HCT116 (cell line): Measurements from ENCODE around the gene CA10. TPM values are rescaled to one million over a fixed set of nuclear protein-coding genes. Genes with fewer than 3 reads are reported as not detected.

ENCODE experiments used
- ATAC-seq: fragments of 200-7000 bp; cut with Tn5 transposase; 2 replicates; pipeline ENCODE4 v1.9.1; 2020; ENCODE audit warnings: mild to moderate bottlenecking, moderate library complexity
- BruUV-seq: library from RNA; stranded (reverse); fragments of 400-500 nt; replicated peaks from 2 replicates; lab custom pipeline; 2021; lab: Mats Ljungman, UMichigan
- CTCF ChIA-PET: fragments of 300-600 bp; sonication (Branson Sonifier 250); formaldehyde crosslinking; loops from one replicate; lab custom pipeline; 2021; ENCODE audit warnings: antibody characterized with exemption; lab: Charles Lee
- POLR2A ChIA-PET: fragments of 300-600, 350-600 bp; sonication (Branson Sonifier 250); formaldehyde crosslinking; loops from one replicate; lab custom pipeline; 2021; ENCODE audit warnings: antibody characterized with exemption; lab: Charles Lee
- RAD21 ChIA-PET, 2 experiments: fragments of 300-600 bp; sonication (Branson Sonifier 250); formaldehyde crosslinking; loops; one replicate each; lab custom pipeline; 2023; ENCODE audit warnings: low total read pairs in 2 of 2; ENCODE audit not compliant: uncharacterized antibody in 2 of 2, unreplicated experiment in 2 of 2, low non-redundant PET in 1 of 2; lab: Charles Lee
- DNase-seq: peaks from one replicate; pipeline ENCODE4 v3.0.0-alpha.2; 2010; ENCODE audit warnings: low read depth, low spot score
- H2AFZ ChIP-seq: fragments of 200-600 bp; shearing (Covaris generic), sonication (generic); 2 replicates; pipeline ENCODE4 v1.6.1; 2017; ENCODE audit warnings: low read depth, mixed run types, mixed read lengths, antibody characterized with exemption, low read length; ENCODE audit not compliant: poor library complexity, severe bottlenecking
- H3K27ac ChIP-seq: 2 replicates; pipeline ENCODE4 v1.5.1; 2012; ENCODE audit warnings: low read depth, low read length
- H3K27me3 ChIP-seq: fragments of 200-600 bp; sonication (generic); 2 replicates; pipeline ENCODE4 v1.6.1; 2016; ENCODE audit warnings: mixed run types, low read length, mixed read lengths; ENCODE audit not compliant: insufficient read depth
- H3K36me3 ChIP-seq, 2 experiments: fragments of 200-500 bp in 1 of 2; fragments of 200-600 bp in 1 of 2; sonication (Bioruptor generic) in 1 of 2; sonication (generic) in 1 of 2; 2 replicates each; pipeline versions ENCODE4 v1.5.1 to v1.6.1; 2014 to 2016; ENCODE audit warnings: low read length in 2 of 2, inconsistent platforms in 1 of 2, mixed read lengths in 1 of 2, mixed run types in 1 of 2; ENCODE audit not compliant: insufficient read depth in 2 of 2, control insufficient read depth in 1 of 2
- H3K4me1 ChIP-seq, 2 experiments: fragments of 200-600 bp in 1 of 2; sonication (generic) in 1 of 2; 2 replicates each; pipeline versions ENCODE4 v1.5.1 to v1.6.1; 2012 to 2017; ENCODE audit warnings: low read length in 2 of 2, inconsistent platforms in 1 of 2, mild to moderate bottlenecking in 1 of 2, mixed read lengths in 1 of 2, mixed run types in 1 of 2, moderate library complexity in 1 of 2; ENCODE audit not compliant: insufficient read depth in 2 of 2, control insufficient read depth in 1 of 2
- H3K4me2 ChIP-seq: fragments of 200-600 bp; sonication (generic); 2 replicates; pipeline ENCODE4 v1.6.1; 2017; ENCODE audit warnings: mixed run types, low read length, mixed read lengths
- H3K4me3 ChIP-seq, 2 experiments: fragments of 200-600 bp in 1 of 2; sonication (generic) in 1 of 2; replicated peaks in 1 of 2; 2 replicates each; pipeline ENCODE4 v1.5.1; 2011 to 2016; ENCODE audit warnings: low read length in 2 of 2, control low read depth in 1 of 2, low read depth in 1 of 2, mild to moderate bottlenecking in 1 of 2, mixed read lengths in 1 of 2, mixed run types in 1 of 2
- H3K79me2 ChIP-seq: fragments of 200-600 bp; sonication (generic); 2 replicates; pipeline ENCODE4 v1.6.1; 2017; ENCODE audit warnings: mild to moderate bottlenecking, mixed run types, low read length, moderate library complexity, mixed read lengths; ENCODE audit not compliant: insufficient read depth
- H3K9ac ChIP-seq: fragments of 200-600 bp; sonication (generic); 2 replicates; pipeline ENCODE4 v1.6.1; 2016; ENCODE audit warnings: low read length, mixed read lengths
- H3K9me2 ChIP-seq: fragments of 200-600 bp; sonication (generic), shearing (Covaris generic); 2 replicates; pipeline ENCODE4 v1.6.1; 2017; ENCODE audit warnings: mixed run types, mild to moderate bottlenecking, moderate library complexity; ENCODE audit not compliant: insufficient read depth
- H3K9me3 ChIP-seq, 2 experiments: fragments of 200-500 bp in 1 of 2; fragments of 200-600 bp in 1 of 2; sonication (Bioruptor generic) in 1 of 2; sonication (generic) in 1 of 2; 2 replicates each; pipeline ENCODE4 v1.6.1; 2014 to 2017; ENCODE audit warnings: low read length in 2 of 2, mixed read lengths in 2 of 2, inconsistent platforms in 1 of 2, low read depth in 1 of 2, mild to moderate bottlenecking in 1 of 2, mixed run types in 1 of 2, moderate library complexity in 1 of 2; ENCODE audit not compliant: control insufficient read depth in 1 of 2, insufficient read depth in 1 of 2
- H4K20me1 ChIP-seq: fragments of 200-600 bp; sonication (generic), shearing (Covaris generic); 2 replicates; pipeline ENCODE4 v1.6.1; 2017; ENCODE audit warnings: mixed run types, mild to moderate bottlenecking, moderate library complexity; ENCODE audit not compliant: insufficient read depth
- EZH2 ChIP-seq: fragments of 200-600 bp; sonication (generic); IDR thresholded peaks from 2 replicates; pipeline ENCODE4 v1.6.1; 2017; ENCODE audit warnings: antibody characterized with exemption, mixed run types
- EZH2phosphoT487 ChIP-seq: fragments of 200-600 bp; IDR thresholded peaks from 2 replicates; pipeline ENCODE4 v1.6.1; 2018; ENCODE audit warnings: antibody characterized with exemption, borderline replicate concordance
- JUND ChIP-seq: IDR thresholded peaks from 2 replicates; pipeline ENCODE4 v1.6.1; 2012
- POLR2A ChIP-seq: IDR thresholded peaks from 2 replicates; pipeline ENCODE4 v1.7.0; 2011; ENCODE audit warnings: borderline replicate concordance; ENCODE audit not compliant: insufficient read depth, insufficient read length; ENCODE audit errors: extremely low read depth
- RAD21 ChIP-seq: IDR thresholded peaks from 2 replicates; pipeline ENCODE4 v1.6.1; 2012; ENCODE audit warnings: low read depth, mild to moderate bottlenecking
- SRF ChIP-seq: IDR thresholded peaks from 2 replicates; pipeline ENCODE4 v1.6.1; 2012; ENCODE audit warnings: low read depth
- TCF7L2 ChIP-seq: IDR thresholded peaks from 2 replicates; pipeline ENCODE4 v1.7.0; 2011; ENCODE audit warnings: borderline replicate concordance, inconsistent platforms; ENCODE audit not compliant: insufficient read depth, insufficient read length; ENCODE audit errors: extremely low read depth
- intact Hi-C: fragments of 100-400 bp; cut with micrococcal nuclease; formaldehyde crosslinking; loops from 2 replicates; pipeline ENCODE4 v1.10.0; 2022
- total RNA-seq: library from RNA; stranded (reverse); gene quantifications from one replicate; pipeline ENCODE4 v1.2.1, GENCODE V29; 2021; ENCODE audit not compliant: unreplicated experiment
- TF ChIP-seq, protein P1 (sequence below): IDR thresholded peaks from 2 replicates; pipeline ENCODE4 v1.6.1; 2012
- TF ChIP-seq, protein P2 (sequence below): IDR thresholded peaks from 2 replicates; pipeline ENCODE4 v1.6.1; 2012
- TF ChIP-seq, protein P3 (sequence below), 3 experiments: fragments of 200-600 bp in 1 of 3; sonication (generic) in 1 of 3; IDR thresholded peaks in 2 of 3; conservative IDR thresholded peaks in 1 of 3; 2 replicates each; pipeline ENCODE4 v1.5.1; 2012 to 2017; ENCODE audit warnings: low read depth in 2 of 3, low read length in 2 of 3, antibody characterized with exemption in 1 of 3, borderline replicate concordance in 1 of 3, control low read depth in 1 of 3, mild to moderate bottlenecking in 1 of 3, mixed read lengths in 1 of 3, mixed run types in 1 of 3, moderate library complexity in 1 of 3; ENCODE audit not compliant: insufficient read depth in 1 of 3

The CA10 gene
- total RNA-seq, 1 experiment from 2014 or later = not detected

GRCh38 chr17:51683291-51683690, 475.2 kb downstream of the CA10 start:
- Histone ChIP-seq H3K36me3 (no peaks in the 10 kb centered on the region), H2AFZ (no peak overlapping the region), H3K9ac (no peak overlapping the region), H3K9me2 (no peaks in the 10 kb centered on the region), H3K4me2 (no peak overlapping the region), H3K9me3 (no peaks in the 10 kb centered on the region), H3K4me3 (no peak overlapping the region), H4K20me1 (no peaks in the 10 kb centered on the region), H3K27ac (no peak overlapping the region), H3K27me3 (peaks cover 35% of the 10 kb centered on the region; the same call in 1 of the 2 replicates), H3K4me1 (no peaks in the 10 kb centered on the region; a peak in 1 of 4 replicates), H3K79me2 (no peaks in the 10 kb centered on the region)
- no TSS peak for BruUV-seq
- TF ChIP-seq POLR2A (no peak), EZH2 (peak; percentile 91; the same call in 1 of the 2 replicates), RAD21 (no peak)
- ChIA-PET RAD21 (no interaction called here), POLR2A (no interaction called here), CTCF (no interaction called here)
- no peak for ATAC-seq
- no peak for DNase-seq
- intact Hi-C loops = no loop called here

- no peak overlapping the region for H3K4me3 ChIP-seq
- intact Hi-C loops = no loop called here
- H3K9me2 ChIP-seq = no peaks in the 10 kb centered on the region
- ChIA-PET POLR2A (no interaction called here), CTCF (no interaction called here)
- H3K27me3 ChIP-seq = peaks cover 35% of the 10 kb centered on the region; the same call in 1 of the 2 replicates
- H3K79me2 ChIP-seq = no peaks in the 10 kb centered on the region
- no peaks in the 10 kb centered on the region for H3K4me1 ChIP-seq
- no peaks in the 10 kb centered on the region for H3K36me3 ChIP-seq
- DNase-seq = no peak
- TF ChIP-seq EZH2phosphoT487 (no peak), JUND (no peak), SRF (no peak), TCF7L2 (no peak)
- TF ChIP-seq, protein P1, sequence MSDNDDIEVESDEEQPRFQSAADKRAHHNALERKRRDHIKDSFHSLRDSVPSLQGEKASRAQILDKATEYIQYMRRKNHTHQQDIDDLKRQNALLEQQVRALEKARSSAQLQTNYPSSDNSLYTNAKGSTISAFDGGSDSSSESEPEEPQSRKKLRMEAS = no peak
- TF ChIP-seq, protein P2, sequence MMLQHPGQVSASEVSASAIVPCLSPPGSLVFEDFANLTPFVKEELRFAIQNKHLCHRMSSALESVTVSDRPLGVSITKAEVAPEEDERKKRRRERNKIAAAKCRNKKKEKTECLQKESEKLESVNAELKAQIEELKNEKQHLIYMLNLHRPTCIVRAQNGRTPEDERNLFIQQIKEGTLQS = no peak
- TF ChIP-seq, protein P3, sequence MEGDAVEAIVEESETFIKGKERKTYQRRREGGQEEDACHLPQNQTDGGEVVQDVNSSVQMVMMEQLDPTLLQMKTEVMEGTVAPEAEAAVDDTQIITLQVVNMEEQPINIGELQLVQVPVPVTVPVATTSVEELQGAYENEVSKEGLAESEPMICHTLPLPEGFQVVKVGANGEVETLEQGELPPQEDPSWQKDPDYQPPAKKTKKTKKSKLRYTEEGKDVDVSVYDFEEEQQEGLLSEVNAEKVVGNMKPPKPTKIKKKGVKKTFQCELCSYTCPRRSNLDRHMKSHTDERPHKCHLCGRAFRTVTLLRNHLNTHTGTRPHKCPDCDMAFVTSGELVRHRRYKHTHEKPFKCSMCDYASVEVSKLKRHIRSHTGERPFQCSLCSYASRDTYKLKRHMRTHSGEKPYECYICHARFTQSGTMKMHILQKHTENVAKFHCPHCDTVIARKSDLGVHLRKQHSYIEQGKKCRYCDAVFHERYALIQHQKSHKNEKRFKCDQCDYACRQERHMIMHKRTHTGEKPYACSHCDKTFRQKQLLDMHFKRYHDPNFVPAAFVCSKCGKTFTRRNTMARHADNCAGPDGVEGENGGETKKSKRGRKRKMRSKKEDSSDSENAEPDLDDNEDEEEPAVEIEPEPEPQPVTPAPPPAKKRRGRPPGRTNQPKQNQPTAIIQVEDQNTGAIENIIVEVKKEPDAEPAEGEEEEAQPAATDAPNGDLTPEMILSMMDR (IDR thresholded peaks at IDR 0.05 in 2 of 3, conservative IDR thresholded peaks at IDR 0.05 in 1 of 3; ENCODE audit: borderline replicate concordance in 1 of 3, insufficient read depth in 1 of 3, low read depth in 2 of 3, low read length in 2 of 3) = no peak
- TF ChIP-seq, all 23 proteins: peak for 0
- Histone ChIP-seq H3K9ac (no peak overlapping the region), H3K4me2 (no peak overlapping the region), H2AFZ (no peak overlapping the region), H3K9me3 (no peaks in the 10 kb centered on the region), H3K27ac (no peak overlapping the region), H4K20me1 (no peaks in the 10 kb centered on the region)
- no TSS peak for BruUV-seq
- ATAC-seq = no peak
- RAD21 ChIA-PET = no interaction called here
Observed at GRCh38 chr17:51682115-51682514, 476.4 kb downstream of the CA10 start.
